Measurements from ENCODE around the gene CUEDC1.

DNA sequence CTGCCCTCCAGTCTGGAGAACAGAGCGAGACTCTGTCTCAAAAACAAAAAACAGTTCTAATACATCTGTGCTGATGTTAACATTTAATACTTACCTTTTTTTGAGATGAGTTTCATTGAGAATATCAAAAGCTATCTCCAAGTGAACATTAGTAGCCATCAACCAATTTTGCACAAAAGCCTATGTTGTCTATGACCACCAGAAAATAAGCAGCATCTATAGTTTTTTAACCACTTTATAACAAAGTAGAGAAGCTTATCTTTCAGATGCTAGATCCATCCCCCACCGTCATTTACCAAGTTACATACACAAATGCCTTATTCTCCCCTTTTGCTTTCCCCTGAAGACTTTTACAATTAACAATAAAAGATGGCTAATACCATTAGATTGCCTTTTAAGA is 47.8 kb upstream of the CUEDC1 start:
- TF ChIP-seq, protein P1, sequence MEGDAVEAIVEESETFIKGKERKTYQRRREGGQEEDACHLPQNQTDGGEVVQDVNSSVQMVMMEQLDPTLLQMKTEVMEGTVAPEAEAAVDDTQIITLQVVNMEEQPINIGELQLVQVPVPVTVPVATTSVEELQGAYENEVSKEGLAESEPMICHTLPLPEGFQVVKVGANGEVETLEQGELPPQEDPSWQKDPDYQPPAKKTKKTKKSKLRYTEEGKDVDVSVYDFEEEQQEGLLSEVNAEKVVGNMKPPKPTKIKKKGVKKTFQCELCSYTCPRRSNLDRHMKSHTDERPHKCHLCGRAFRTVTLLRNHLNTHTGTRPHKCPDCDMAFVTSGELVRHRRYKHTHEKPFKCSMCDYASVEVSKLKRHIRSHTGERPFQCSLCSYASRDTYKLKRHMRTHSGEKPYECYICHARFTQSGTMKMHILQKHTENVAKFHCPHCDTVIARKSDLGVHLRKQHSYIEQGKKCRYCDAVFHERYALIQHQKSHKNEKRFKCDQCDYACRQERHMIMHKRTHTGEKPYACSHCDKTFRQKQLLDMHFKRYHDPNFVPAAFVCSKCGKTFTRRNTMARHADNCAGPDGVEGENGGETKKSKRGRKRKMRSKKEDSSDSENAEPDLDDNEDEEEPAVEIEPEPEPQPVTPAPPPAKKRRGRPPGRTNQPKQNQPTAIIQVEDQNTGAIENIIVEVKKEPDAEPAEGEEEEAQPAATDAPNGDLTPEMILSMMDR (IDR thresholded peaks at IDR 0.05; ENCODE audit: low read depth, low read length) = no peak
- TF ChIP-seq EZH2phosphoT487 (IDR thresholded peaks at IDR 0.05; ENCODE audit: low read depth) = no peak

Measured in OCI-LY3 (cell line).